Measurements from ENCODE around the gene ZNF532. TPM values are rescaled to one million over a fixed set of nuclear protein-coding genes. Genes with fewer than 3 reads are reported as not detected.

The ZNF532 gene
- total RNA-seq, 1 experiment from 2014 or later, result 49.8 TPM

GRCh38 chr18:58951986-58952702, 87.5 kb downstream of the ZNF532 start:
- H3K9me3 ChIP-seq (ENCODE audit: control insufficient read depth, insufficient read depth, low read depth, low read length), result no peaks in the 10 kb centered on the region
- CTCF ChIA-PET, result no interaction called here
- no peaks in the 10 kb centered on the region for H3K4me1 ChIP-seq (ENCODE audit: control insufficient read depth, insufficient read depth, low read length)
- in situ Hi-C loops (cut with HindIII; ENCODE audit: low pct_unique_long_range_greater_than_20kb, low sequenced_read_pairs) (no loop called here), intact Hi-C loops (cut with micrococcal nuclease; ENCODE audit: unreplicated experiment) (no loop called here)
- no peaks in the 10 kb centered on the region for H3K27me3 ChIP-seq (ENCODE audit: control insufficient read depth, insufficient read depth, low read length)
- POLR2A ChIA-PET, result no interaction called here
- no peak overlapping the region for H3K27ac ChIP-seq (ENCODE audit: low read length)
- DNase-seq (ENCODE audit: low read depth, low spot score) (no peak), ATAC-seq (no peak)
- TF ChIP-seq SIN3A (IDR thresholded peaks at IDR 0.05; ENCODE audit: borderline replicate concordance, insufficient read depth, low read depth, low read length) (no peak), CTCF (IDR thresholded peaks at IDR 0.05) (no peak), POLR2AphosphoS5 (IDR thresholded peaks at IDR 0.05; ENCODE audit: low read depth, low read length) (no peak), REST (IDR thresholded peaks at IDR 0.05; ENCODE audit: insufficient read depth in 1 of 2, low read depth in 2 of 2, low read length in 1 of 2) (no peak), TCF7L2 (IDR thresholded peaks at IDR 0.05; ENCODE audit: low read depth, low read length) (no peak)
- no peaks in the 10 kb centered on the region; the same call in 1 of the 2 replicates for H3K36me3 ChIP-seq (ENCODE audit: control insufficient read depth, insufficient read depth, low read length)
- BruUV-seq (replicated peaks), result no TSS peak
- H3K4me3 ChIP-seq (ENCODE audit: low read depth in 2 of 2, low read length in 2 of 2), result no peak overlapping the region

- H3K36me3 ChIP-seq (ENCODE audit: control insufficient read depth, insufficient read depth, low read length), result no peaks in the 10 kb centered on the region; the same call in 1 of the 2 replicates
- intact Hi-C loops (cut with micrococcal nuclease; ENCODE audit: unreplicated experiment), result no loop called here
- ChIA-PET POLR2A (no interaction called here), CTCF (no interaction called here)
- ATAC-seq (no peak), DNase-seq (ENCODE audit: low read depth, low spot score) (no peak)
- H3K4me3 ChIP-seq (ENCODE audit: low read depth in 2 of 2, low read length in 2 of 2), result no peak overlapping the region
- H3K9me3 ChIP-seq (ENCODE audit: control insufficient read depth, insufficient read depth, low read depth, low read length), result no peaks in the 10 kb centered on the region
- H3K27ac ChIP-seq (ENCODE audit: low read length), result peak overlapping the region; percentile 24; the same call in 1 of the 2 replicates
- H3K27me3 ChIP-seq (ENCODE audit: control insufficient read depth, insufficient read depth, low read length), result no peaks in the 10 kb centered on the region
- no TSS peak for BruUV-seq (replicated peaks)
- TF ChIP-seq CTCF (IDR thresholded peaks at IDR 0.05) (no peak), POLR2AphosphoS5 (IDR thresholded peaks at IDR 0.05; ENCODE audit: low read depth, low read length) (no peak), TCF7L2 (IDR thresholded peaks at IDR 0.05; ENCODE audit: low read depth, low read length) (no peak), SIN3A (IDR thresholded peaks at IDR 0.05; ENCODE audit: borderline replicate concordance, insufficient read depth, low read depth, low read length) (no peak), REST (IDR thresholded peaks at IDR 0.05; ENCODE audit: insufficient read depth in 1 of 2, low read depth in 2 of 2, low read length in 1 of 2) (no peak)
- in situ Hi-C loops (cut with HindIII; ENCODE audit: low pct_unique_long_range_greater_than_20kb, low sequenced_read_pairs), result no loop called here
- no peaks in the 10 kb centered on the region for H3K4me1 ChIP-seq (ENCODE audit: control insufficient read depth, insufficient read depth, low read length)
Observed at GRCh38 chr18:58952858-58953257, 88.2 kb downstream of the ZNF532 start.
